Adipocyte (in vitro differentiated cells): ENCODE measurements around the gene CCDC77.

Experiments
- DNase-seq: peaks from one replicate; pipeline ENCODE4 v3.0.0-alpha.2; 2015; ENCODE audit warnings: low read depth
- H3K27me3 ChIP-seq: replicated peaks from 2 replicates; pipeline ENCODE4 v1.7.0; 2013; ENCODE audit warnings: mild to moderate bottlenecking, low read length, moderate library complexity; ENCODE audit not compliant: control insufficient read depth, insufficient read depth
- H3K36me3 ChIP-seq: 2 replicates; pipeline ENCODE4 v1.7.0; 2013; ENCODE audit warnings: low read length, mild to moderate bottlenecking, moderate library complexity; ENCODE audit not compliant: control insufficient read depth, insufficient read depth, severe bottlenecking
- H3K4me1 ChIP-seq: 2 replicates; pipeline ENCODE4 v1.7.0; 2013; ENCODE audit warnings: mild to moderate bottlenecking, low read length, moderate library complexity; ENCODE audit not compliant: control insufficient read depth, insufficient read depth
- H3K4me3 ChIP-seq: 2 replicates; pipeline ENCODE4 v1.7.0; 2013; ENCODE audit warnings: mild to moderate bottlenecking, low read length, moderate library complexity
- H3K9ac ChIP-seq: 2 replicates; pipeline ENCODE4 v1.7.0; 2013; ENCODE audit warnings: mild to moderate bottlenecking, low read length, moderate library complexity
- H3K9me3 ChIP-seq: 2 replicates; pipeline ENCODE4 v1.7.0; 2013; ENCODE audit warnings: mild to moderate bottlenecking, low read length, moderate library complexity; ENCODE audit not compliant: control insufficient read depth

The CCDC77 gene

DNA sequence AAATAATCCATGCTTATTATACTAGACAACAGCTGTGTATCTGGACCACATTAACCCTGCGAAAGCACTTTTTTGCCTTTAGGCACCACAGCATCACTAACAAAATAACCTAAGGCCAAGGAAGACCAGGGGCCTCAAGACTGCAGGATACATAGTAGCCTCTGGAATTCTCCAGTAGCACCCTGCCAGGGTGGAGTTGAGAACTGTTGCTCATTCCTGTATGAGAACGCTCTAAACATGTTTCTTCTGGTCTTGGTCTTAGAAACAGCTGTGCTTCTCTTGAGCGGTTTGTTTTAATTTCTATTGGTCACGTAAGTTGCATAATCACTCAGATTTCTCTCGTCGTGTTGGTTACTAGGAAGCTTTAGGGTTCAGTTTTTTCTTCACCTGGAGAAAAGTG, 66.1 kb downstream of the CCDC77 start:
- H3K27me3 ChIP-seq, result peaks cover 37% of the 10 kb centered on the region
- no peak for DNase-seq
- no peaks in the 10 kb centered on the region for H3K4me1 ChIP-seq
- H3K9me3 ChIP-seq, result no peaks in the 10 kb centered on the region
- H3K9ac ChIP-seq, result no peak overlapping the region
- H3K4me3 ChIP-seq, result no peak overlapping the region
- no peaks in the 10 kb centered on the region for H3K36me3 ChIP-seq

GRCh38 chr12:468671-469389, 67.4 kb downstream of the CCDC77 start:
- Histone ChIP-seq H3K9ac (no peak overlapping the region), H3K36me3 (no peaks in the 10 kb centered on the region), H3K27me3 (peaks cover 33% of the 10 kb centered on the region), H3K4me1 (no peaks in the 10 kb centered on the region), H3K4me3 (no peak overlapping the region), H3K9me3 (no peaks in the 10 kb centered on the region)
- peak; percentile 42 for DNase-seq

DNA sequence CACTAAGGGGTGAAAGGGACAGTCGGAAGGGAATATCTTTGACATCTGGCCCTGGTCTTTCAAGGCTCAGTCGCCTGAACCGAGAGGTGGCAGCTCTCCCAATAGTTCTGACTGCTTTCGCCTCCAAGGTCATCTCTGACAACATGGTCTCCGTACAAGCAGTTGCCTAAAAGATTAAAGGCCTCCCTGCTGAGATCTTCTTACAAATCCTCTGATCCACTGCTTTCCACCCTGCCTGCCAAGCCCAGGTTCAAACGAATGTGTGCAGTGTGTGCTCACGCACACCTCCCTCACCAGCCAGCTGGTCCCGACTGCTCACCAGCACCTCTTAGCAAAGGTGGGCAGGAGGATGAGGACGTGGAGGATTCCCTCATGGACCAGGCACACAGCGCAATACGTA, 68.7 kb downstream of the CCDC77 start:
- Histone ChIP-seq H3K9me3 (no peaks in the 10 kb centered on the region), H3K4me1 (no peaks in the 10 kb centered on the region), H3K27me3 (peaks cover 31% of the 10 kb centered on the region), H3K36me3 (no peaks in the 10 kb centered on the region), H3K4me3 (no peak overlapping the region), H3K9ac (no peak overlapping the region)
- no peak for DNase-seq

DNA sequence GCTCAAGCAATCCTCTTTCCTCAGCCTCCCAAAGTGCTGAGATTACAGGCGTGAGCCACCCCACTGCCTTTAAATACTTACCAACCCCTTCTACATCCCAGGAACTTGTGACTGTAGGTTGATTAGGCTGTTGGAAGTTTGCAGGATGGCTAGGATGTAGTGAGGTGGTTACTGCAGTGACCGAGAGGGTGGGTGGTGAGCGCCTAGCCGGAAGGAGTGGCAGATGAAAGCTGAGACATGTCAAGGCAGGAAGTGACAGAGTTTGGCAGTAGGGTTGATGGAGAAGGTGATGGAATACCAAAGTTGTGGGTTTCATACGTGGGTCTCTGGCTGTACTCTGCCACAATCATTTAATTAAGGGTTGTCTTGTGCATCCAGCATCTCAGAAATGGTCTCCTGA, 71.8 kb downstream of the CCDC77 start:
- DNase-seq, result no peak
- Histone ChIP-seq H3K4me3 (no peak overlapping the region), H3K36me3 (no peaks in the 10 kb centered on the region), H3K9ac (no peak overlapping the region), H3K4me1 (no peaks in the 10 kb centered on the region), H3K9me3 (no peaks in the 10 kb centered on the region), H3K27me3 (peaks cover 54% of the 10 kb centered on the region)

GRCh38 chr12:473863-474577, 72.6 kb downstream of the CCDC77 start:
- no peak for DNase-seq
- Histone ChIP-seq H3K4me3 (no peak overlapping the region), H3K27me3 (peaks cover 51% of the 10 kb centered on the region), H3K9ac (no peak overlapping the region), H3K9me3 (no peaks in the 10 kb centered on the region), H3K36me3 (no peaks in the 10 kb centered on the region), H3K4me1 (no peaks in the 10 kb centered on the region)

DNA sequence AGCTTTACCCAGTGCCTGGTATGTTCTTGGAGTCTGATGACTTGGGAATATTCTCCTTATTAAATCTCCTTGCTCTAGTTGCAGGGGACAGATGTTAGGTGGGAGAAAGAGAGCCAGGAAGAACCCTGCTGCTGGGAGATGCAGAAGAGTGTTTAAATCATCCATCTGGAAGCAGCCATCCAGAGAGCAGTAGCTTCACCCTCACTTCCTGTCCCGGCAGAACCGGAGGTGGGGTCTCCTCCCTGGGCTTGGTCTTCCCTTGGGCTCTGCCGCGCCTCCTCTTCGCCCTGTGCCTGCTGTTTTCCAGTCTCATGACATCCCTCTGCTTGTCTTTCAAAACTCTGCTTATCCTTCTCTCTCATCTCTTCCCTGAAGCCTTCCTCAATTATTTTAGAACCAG, 73.8 kb downstream of the CCDC77 start:
- H3K36me3 ChIP-seq, result no peaks in the 10 kb centered on the region
- peaks cover 49% of the 10 kb centered on the region for H3K27me3 ChIP-seq
- no peak for DNase-seq
- no peak overlapping the region for H3K9ac ChIP-seq
- H3K4me3 ChIP-seq, result no peak overlapping the region
- H3K9me3 ChIP-seq, result no peaks in the 10 kb centered on the region
- no peaks in the 10 kb centered on the region for H3K4me1 ChIP-seq

- Histone ChIP-seq H3K27me3 (peaks cover 58% of the 10 kb centered on the region), H3K36me3 (no peaks in the 10 kb centered on the region), H3K9me3 (no peaks in the 10 kb centered on the region), H3K9ac (no peak overlapping the region), H3K4me1 (peaks cover 12% of the 10 kb centered on the region), H3K4me3 (no peak overlapping the region)
- DNase-seq, result no peak
Measured at GRCh38 chr12:479161-479560, 77.7 kb downstream of the CCDC77 start.

DNA sequence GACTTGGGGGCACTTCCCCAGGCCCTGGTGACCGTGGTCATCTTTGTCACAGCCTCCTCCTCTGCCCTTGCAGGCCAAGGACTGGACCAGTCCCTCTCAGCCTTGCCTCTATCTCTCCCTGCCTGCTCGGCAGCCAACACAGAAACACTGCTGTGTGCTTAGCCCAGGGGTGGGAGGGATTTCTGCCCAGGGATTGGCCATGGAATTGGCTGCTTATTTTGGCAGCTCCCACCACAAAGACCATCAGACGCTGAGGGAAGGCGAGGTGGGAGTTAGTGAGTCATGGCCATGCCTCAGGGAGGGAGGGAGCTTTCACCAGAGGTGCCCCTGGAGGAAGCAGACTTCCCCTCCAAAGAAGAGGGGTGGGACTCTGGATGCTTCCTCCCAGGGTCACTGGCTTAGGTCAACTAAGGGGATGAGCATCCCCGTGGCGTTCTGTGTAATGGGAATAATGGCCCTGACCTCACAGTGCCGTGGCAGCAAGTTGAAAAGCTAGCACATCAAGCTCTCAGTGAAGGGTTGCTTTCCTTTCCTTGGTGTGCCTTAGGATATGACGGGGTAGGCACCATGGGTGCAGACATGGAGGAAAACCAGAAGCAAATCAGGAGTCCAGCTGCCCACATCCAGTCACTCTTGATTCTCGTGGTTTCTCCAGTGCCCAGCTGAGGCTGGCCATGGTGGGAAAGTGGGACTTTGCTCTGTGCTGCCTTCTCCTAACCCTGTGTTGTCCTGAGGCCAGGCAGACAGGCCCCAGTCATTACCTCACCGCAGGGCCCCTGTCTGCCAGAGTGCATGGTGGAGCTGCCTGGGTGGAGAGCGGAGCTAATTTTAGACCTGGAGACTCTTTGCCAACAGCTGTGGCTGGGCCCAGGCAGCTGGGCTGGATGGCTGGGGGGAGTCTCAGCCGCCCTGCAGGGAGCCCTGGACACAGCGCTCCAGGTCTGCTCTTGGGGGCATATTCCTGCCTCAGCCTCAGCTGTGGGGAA, 79.7 kb downstream of the CCDC77 start:
- H3K9ac ChIP-seq, result no peak overlapping the region
- H3K36me3 ChIP-seq, result no peaks in the 10 kb centered on the region
- H3K27me3 ChIP-seq, result peaks cover 57% of the 10 kb centered on the region
- H3K4me3 ChIP-seq, result no peak overlapping the region
- DNase-seq, result peak; percentile 20
- H3K4me1 ChIP-seq, result peaks cover 12% of the 10 kb centered on the region
- no peaks in the 10 kb centered on the region for H3K9me3 ChIP-seq

DNA sequence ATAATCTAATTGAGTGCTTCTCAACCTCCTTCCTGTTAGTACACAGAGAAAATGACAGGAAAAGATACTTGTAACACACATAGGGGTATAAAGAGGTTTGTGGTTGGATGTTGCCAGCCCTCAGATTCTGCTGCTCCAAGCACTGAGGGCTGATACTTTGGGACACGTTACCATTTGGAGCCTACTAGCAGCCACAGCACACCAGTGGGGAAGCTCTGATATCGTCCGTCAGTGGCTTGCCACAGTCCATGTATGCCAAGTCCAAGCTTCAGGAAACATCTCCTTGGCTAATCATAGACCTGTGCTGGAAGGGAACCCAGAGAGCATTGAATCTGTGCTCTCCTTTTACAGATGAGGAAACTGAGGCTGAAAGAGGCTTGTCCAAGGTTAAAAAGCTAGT, 80.6 kb downstream of the CCDC77 start:
- DNase-seq, result no peak
- H3K9me3 ChIP-seq, result no peaks in the 10 kb centered on the region
- H3K4me3 ChIP-seq, result no peak overlapping the region
- H3K36me3 ChIP-seq, result no peaks in the 10 kb centered on the region
- H3K4me1 ChIP-seq, result peaks cover 12% of the 10 kb centered on the region
- H3K27me3 ChIP-seq, result peaks cover 47% of the 10 kb centered on the region
- H3K9ac ChIP-seq, result no peak overlapping the region

GRCh38 chr12:484096-484495, 82.7 kb downstream of the CCDC77 start:
- H3K4me3 ChIP-seq, result no peak overlapping the region
- no peak for DNase-seq
- peaks cover 12% of the 10 kb centered on the region for H3K4me1 ChIP-seq
- peaks cover 37% of the 10 kb centered on the region for H3K27me3 ChIP-seq
- H3K9ac ChIP-seq, result no peak overlapping the region
- no peaks in the 10 kb centered on the region for H3K9me3 ChIP-seq
- H3K36me3 ChIP-seq, result no peaks in the 10 kb centered on the region

GRCh38 chr12:490260-490659, 88.8 kb downstream of the CCDC77 start:
- peaks cover 22% of the 10 kb centered on the region for H3K27me3 ChIP-seq
- peaks cover 33% of the 10 kb centered on the region for H3K9me3 ChIP-seq
- no peaks in the 10 kb centered on the region for H3K4me1 ChIP-seq
- H3K9ac ChIP-seq, result no peak overlapping the region
- no peak for DNase-seq
- H3K4me3 ChIP-seq, result no peak overlapping the region
- no peaks in the 10 kb centered on the region for H3K36me3 ChIP-seq
